Right cardiac atrium (tissue), 5 donors: ENCODE results near the gene MTMR10. TPM values are rescaled to one million over a fixed set of nuclear protein-coding genes. Genes with fewer than 3 reads are reported as not detected.

Source experiments
- ATAC-seq, 2 donors: fragments of 200-7000 bp; cut with Tn5 transposase; one replicate each; pipeline versions ENCODE4 v1.8.0 to v1.9.1; 2020; ENCODE audit warnings: moderate library complexity in 2 of 2, mild to moderate bottlenecking in 1 of 2
- DNase-seq, 3 donors: peaks; one replicate each; pipeline ENCODE4 v3.0.0-alpha.2; 2020
- H3K27ac ChIP-seq: one replicate; pipeline ENCODE4 v1.5.1; 2013; ENCODE audit warnings: mild to moderate bottlenecking, low read length, control low read depth, moderate library complexity
- H3K27me3 ChIP-seq: one replicate; pipeline ENCODE4 v1.6.1; 2013; ENCODE audit not compliant: control insufficient read depth, insufficient read depth
- H3K4me1 ChIP-seq: one replicate; pipeline ENCODE4 v1.6.1; 2013; ENCODE audit warnings: low read length; ENCODE audit not compliant: control insufficient read depth, insufficient read depth
- H3K4me3 ChIP-seq: one replicate; pipeline ENCODE4 v1.5.1; 2013; ENCODE audit warnings: low read length, control low read depth
- H3K9me3 ChIP-seq: one replicate; pipeline ENCODE4 v1.6.1; 2013; ENCODE audit warnings: low read length; ENCODE audit not compliant: control insufficient read depth
- WGBS: extraction: QIAGEN DNeasy Blood & Tissue Kit; methylation state at CpG from one replicate; pipeline ENCODE4 v1.1.7; 2013; 5-methylcytosine and 5-hydroxymethylcytosine counted together
- intact Hi-C, 4 donors: fragments of 100-400 bp; cut with DNase I; formaldehyde crosslinking; loops; one replicate each; pipeline versions ENCODE4 v1.11.0 to v1.14.0; 2022 to 2023
- polyA plus RNA-seq: library from polyadenylated mRNA; stranded (reverse); fragments of 200-250 nt; gene quantifications from one replicate; pipeline ENCODE4 v1.2.3, GENCODE V29; 2013
- total RNA-seq, 4 donors: library from RNA; stranded (reverse); fragmentation: NEBNext Ultra II Directional; extraction: Animal tissue kit (Norgen Biotek cat#: 25700); gene quantifications; one replicate each; pipeline ENCODE4 v1.2.1, GENCODE V29; 2021
- donor health status: healthy with polysubstance abuse.
- donor health status: DM: no; HTN: yes; CAD: no.
- donor health status: DM: no; HTN: no; CAD: no.
- donor health status: DM: no; HTN: yes; CAD: no; lungs with severe emphysema.
- donor health status: DM: yes; HTN: yes; CAD: no.

Gene MTMR10
- total and polyA plus RNA-seq, 5 donors, result 12.7 to 29.5 (median 27.3) TPM

DNA sequence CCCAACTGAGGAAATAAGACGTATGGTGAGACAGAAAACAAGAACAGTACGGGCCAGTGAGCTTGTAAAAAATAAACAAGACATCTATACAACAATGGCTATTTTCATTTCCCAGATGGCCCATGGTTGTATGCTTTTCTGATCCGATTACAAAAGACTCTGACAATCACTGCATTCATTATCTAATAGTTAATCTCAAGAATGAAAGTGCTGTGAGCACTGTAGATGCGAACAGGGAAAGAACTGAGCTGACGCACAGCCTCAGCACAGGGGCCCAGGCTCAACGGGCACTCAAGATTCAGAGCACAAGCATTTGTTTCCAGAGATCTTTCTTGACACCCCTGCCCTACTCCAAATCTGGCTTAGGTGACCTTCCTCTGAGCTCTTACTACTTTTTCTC, 6.9 kb downstream of the MTMR10 start:
- H3K4me3 ChIP-seq, result no peak overlapping the region
- no peak for DNase-seq
- peak in 1 of 2 donors; percentile 22 for ATAC-seq
- H3K27ac ChIP-seq, result peak overlapping the region; percentile 87
- peaks cover 22% of the 10 kb centered on the region for H3K4me1 ChIP-seq
- H3K9me3 ChIP-seq, result no peaks in the 10 kb centered on the region
- intact Hi-C loops, result loop anchor here in 1 of 4 donors (10.0 kb wide), 1 partner anchor 500 kb away; no protein-coding TSS in a partner anchor
- H3K27me3 ChIP-seq, result no peaks in the 10 kb centered on the region
- WGBS, result 44% methylated on average over 6 of the region's 6 CpGs

DNA sequence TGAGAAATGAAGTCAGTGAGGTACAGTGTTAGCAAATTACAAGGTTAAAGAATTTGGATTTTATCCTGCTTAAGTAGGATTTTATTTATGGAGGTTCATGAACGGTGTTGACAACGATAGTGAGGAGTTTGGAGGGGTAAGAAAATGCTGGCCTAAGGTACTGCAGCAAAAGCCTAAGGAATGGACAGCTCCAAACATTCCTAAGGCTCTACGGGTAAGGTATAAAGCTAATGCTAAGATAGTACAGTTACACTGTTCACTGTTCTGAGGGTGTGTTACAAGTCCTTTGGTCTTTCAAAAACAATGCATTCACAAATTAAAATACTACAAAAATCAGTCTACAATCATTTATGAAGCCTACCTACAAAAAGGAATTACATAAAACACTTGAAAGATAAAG, 7.3 kb downstream of the MTMR10 start:
- DNase-seq (no peak), ATAC-seq (no peak)
- 61% methylated on average over 3 of the region's 3 CpGs for WGBS
- H3K4me1 ChIP-seq, result peaks cover 22% of the 10 kb centered on the region
- intact Hi-C loops, result loop anchor here in 1 of 4 donors (10.0 kb wide), 1 partner anchor 501 kb away; no protein-coding TSS in a partner anchor
- no peaks in the 10 kb centered on the region for H3K9me3 ChIP-seq
- H3K27me3 ChIP-seq, result no peaks in the 10 kb centered on the region
- no peak overlapping the region for H3K27ac ChIP-seq
- no peak overlapping the region for H3K4me3 ChIP-seq

DNA sequence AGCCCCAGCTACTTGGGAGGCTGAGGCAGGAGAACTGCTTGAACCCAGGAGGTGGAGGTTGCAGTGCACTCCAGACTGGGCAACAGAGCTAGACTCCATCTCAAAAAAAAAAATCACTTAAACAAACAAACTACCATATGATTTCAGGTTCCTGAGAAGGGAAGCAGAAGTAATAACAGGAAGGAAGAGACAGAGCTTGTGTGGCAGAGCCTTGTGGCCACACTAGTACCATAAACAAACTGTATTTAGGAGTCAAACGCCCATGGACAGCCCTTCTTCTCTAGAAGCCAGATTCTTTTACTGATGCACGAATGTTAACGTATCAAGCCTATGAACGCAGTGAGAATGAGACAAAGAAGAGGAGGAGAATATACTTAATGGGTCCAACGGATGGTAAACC, 12.0 kb downstream of the MTMR10 start:
- Histone ChIP-seq H3K27me3 (no peaks in the 10 kb centered on the region), H3K27ac (no peak overlapping the region), H3K4me3 (no peak overlapping the region), H3K4me1 (peaks cover 7% of the 10 kb centered on the region), H3K9me3 (no peaks in the 10 kb centered on the region)
- 85% methylated on average over 5 of the region's 5 CpGs for WGBS
- DNase-seq (no peak), ATAC-seq (no peak)
- intact Hi-C loops, result no loop called here

DNA sequence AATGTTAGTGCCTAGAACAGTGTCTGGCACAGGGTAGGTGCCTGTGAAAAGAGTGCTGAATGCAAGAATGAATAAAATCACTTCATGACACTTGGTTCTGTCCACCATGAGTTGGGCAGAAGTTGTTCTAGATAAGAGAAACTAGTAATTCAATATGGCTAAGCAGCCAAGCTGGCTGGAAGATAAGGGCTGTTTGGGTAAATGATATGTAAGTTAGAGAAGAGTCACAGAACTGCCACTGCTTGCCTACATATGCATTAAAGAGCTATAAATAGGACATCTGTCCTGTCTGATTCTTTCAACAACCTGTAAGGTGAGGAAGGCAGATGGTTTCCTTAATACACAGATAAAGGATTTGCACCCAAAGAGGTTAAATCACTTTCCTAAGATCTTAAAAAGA, 13.1 kb downstream of the MTMR10 start:
- no peak overlapping the region for H3K4me3 ChIP-seq
- H3K27me3 ChIP-seq, result no peaks in the 10 kb centered on the region
- DNase-seq, result no peak
- no peak overlapping the region for H3K27ac ChIP-seq
- no peak for ATAC-seq
- peaks cover 5% of the 10 kb centered on the region for H3K4me1 ChIP-seq
- H3K9me3 ChIP-seq, result no peaks in the 10 kb centered on the region
- intact Hi-C loops, result no loop called here

DNA sequence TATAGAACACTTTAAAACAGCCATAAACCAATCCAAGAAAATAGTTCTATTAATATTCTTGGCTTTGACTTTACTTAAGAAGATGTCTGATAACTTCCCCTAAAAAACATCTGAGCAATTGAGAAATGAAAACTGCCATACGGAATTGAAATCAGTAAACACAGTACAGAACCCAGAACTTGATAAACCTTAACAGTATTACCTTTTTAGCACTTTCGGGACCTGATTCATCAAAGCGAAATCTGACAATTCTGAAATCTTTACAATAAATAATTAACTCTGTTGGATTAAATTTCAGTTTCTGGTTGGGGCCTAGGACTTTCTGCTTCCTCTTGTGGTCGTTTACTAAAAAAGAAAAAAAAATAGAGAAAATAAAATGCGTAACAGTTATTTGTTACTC, 17.3 kb downstream of the MTMR10 start:
- DNase-seq (no peak), ATAC-seq (no peak)
- Histone ChIP-seq H3K4me3 (no peak overlapping the region), H3K27ac (no peak overlapping the region), H3K27me3 (no peaks in the 10 kb centered on the region), H3K9me3 (no peaks in the 10 kb centered on the region), H3K4me1 (peaks cover 4% of the 10 kb centered on the region)
- intact Hi-C loops, result no loop called here
- WGBS, result 81% methylated on average over 5 of the region's 5 CpGs

DNA sequence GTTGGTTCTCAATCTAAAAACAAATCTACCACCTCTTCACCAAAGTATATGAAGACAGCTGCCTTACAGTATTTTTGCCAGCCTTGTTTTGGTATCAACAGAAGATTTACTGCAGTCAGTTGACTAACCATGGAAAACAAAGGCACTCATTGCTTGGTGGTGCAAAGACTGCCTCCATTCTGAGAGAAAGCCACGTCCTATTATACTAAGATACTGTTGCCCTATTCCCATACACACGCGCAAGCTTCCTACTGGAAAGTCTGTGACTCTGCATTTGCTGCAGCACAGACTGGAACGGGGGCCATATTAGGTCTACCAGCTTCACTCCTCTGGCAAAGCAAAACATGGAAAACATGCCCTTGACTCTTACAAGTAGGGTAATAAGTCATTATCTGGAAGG, 18.0 kb downstream of the MTMR10 start:
- Histone ChIP-seq H3K27me3 (no peaks in the 10 kb centered on the region), H3K9me3 (no peaks in the 10 kb centered on the region), H3K27ac (no peak overlapping the region), H3K4me1 (peaks cover 4% of the 10 kb centered on the region), H3K4me3 (no peak overlapping the region)
- 92% methylated on average over 4 of the region's 4 CpGs for WGBS
- intact Hi-C loops, result no loop called here
- DNase-seq, result no peak
- ATAC-seq, result no peak

DNA sequence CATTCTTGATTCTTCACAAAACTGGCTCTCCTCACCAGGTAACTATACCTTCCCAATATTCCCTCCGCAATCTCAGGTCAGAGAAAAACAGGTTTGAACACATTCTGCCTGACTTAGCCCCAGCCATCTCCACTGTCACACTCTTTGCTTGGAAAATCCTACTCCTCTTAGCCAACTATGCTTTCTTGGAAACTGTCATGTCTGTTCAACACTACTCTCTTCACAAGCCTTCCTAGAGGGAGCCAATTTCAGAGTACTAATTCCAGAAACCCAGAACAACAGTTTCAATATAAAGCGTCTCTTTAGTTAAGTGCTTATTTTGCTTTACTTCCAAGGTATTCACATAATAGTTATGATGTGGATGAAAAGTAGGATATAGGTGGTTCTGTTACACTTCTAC, 21.7 kb downstream of the MTMR10 start:
- no peaks in the 10 kb centered on the region for H3K9me3 ChIP-seq
- intact Hi-C loops, result no loop called here
- H3K27me3 ChIP-seq, result no peaks in the 10 kb centered on the region
- H3K27ac ChIP-seq, result no peak overlapping the region
- no peak for ATAC-seq
- WGBS, result 88% methylated on average over 2 of the region's 2 CpGs
- no peaks in the 10 kb centered on the region for H3K4me1 ChIP-seq
- no peak overlapping the region for H3K4me3 ChIP-seq
- no peak for DNase-seq

DNA sequence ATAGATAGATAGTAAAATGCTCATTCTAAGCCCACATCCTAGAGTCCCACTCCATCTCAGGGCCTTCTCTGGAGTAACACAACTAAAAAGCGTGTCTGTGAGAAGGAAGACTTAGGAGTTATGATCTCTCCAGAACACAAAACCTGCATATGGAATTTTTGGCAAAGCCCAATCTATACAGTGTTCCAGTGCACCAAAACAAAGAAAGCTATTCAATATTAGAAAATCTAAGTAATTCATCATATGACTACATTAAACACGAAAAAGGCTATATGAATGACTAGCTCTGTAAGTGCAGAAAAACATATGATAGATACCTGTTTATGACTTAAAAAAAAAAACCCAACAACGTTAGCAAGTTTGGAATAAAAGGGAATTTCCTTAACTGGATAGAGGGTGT, 27.7 kb downstream of the MTMR10 start:
- ATAC-seq (no peak), DNase-seq (no peak)
- Histone ChIP-seq H3K27ac (no peak overlapping the region), H3K4me3 (no peak overlapping the region), H3K27me3 (no peaks in the 10 kb centered on the region), H3K9me3 (no peaks in the 10 kb centered on the region), H3K4me1 (peaks cover 3% of the 10 kb centered on the region)
- WGBS, result 80% methylated on average over 3 of the region's 3 CpGs
- intact Hi-C loops, result no loop called here

DNA sequence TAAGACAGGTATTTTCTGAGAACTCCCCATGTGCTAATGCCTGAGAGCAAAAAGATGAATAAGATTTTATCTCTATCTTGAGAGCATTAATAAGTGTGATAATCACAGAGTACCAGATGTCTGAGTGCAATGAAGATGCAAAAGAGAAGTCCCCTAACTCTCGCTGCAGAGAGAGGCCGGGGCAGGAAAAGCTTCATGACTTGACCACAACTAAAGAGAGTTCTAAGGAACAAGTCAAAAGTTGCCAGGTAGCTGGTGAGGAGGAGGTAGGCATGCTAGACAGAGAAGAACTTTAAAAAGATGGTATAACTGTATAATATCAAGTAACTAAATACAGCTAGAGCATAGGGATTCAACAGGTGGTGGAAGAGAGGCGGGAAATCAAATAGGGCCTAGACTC, 28.8 kb downstream of the MTMR10 start:
- ATAC-seq (no peak), DNase-seq (no peak)
- Histone ChIP-seq H3K9me3 (no peaks in the 10 kb centered on the region), H3K27ac (no peak overlapping the region), H3K27me3 (no peaks in the 10 kb centered on the region), H3K4me1 (peaks cover 3% of the 10 kb centered on the region), H3K4me3 (no peak overlapping the region)
- 98% methylated on average over 3 of the region's 3 CpGs for whole genome bisulfite sequencing
- intact Hi-C loops, result no loop called here

DNA sequence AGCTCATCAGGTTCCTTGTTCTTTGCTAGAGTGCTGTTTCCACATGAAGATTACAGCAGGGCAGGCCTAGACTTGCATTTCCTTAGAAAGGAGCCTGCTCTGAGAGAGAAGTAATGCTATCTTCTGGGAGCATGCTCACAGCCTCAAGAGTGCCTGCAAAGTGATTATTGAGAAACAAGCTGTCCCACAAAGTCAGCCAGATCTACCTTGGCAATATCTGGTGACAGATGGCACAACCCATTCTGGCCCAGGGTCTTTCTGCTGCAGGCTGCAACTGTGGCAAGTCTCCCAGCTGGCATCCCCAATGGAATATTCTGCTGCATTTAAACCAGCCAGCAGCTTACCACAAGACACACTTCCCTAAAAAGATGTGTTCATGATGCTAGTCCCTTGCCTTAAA, 29.3 kb downstream of the MTMR10 start:
- intact Hi-C loops, result no loop called here
- no peak for ATAC-seq
- H3K27me3 ChIP-seq, result no peaks in the 10 kb centered on the region
- no peak for DNase-seq
- H3K4me3 ChIP-seq, result no peak overlapping the region
- no peak overlapping the region for H3K27ac ChIP-seq
- no peaks in the 10 kb centered on the region for H3K9me3 ChIP-seq
- peaks cover 3% of the 10 kb centered on the region for H3K4me1 ChIP-seq

DNA sequence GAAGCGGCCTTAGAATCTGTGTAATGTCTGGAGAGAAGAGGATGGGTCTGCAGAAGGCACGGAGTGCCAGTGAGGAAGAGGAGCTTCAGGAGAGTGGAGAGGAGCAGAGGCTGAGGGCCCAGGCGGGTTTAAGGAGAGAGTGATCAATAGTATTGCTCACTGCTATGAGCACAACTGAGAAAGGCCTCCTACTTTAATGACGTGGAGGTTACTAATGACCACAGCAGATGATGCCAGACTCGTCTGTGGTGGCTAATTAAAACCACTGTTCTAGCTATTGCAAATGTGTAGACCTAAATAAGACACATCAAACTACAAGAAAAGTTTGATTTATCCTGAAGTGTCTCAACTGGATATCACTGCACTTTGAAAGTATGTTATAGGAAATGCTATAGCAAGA, 33.2 kb downstream of the MTMR10 start:
- WGBS, result 95% methylated on average over 5 of the region's 5 CpGs
- DNase-seq (no peak), ATAC-seq (no peak)
- intact Hi-C loops, result no loop called here
- no peak overlapping the region for H3K4me3 ChIP-seq
- no peak overlapping the region for H3K27ac ChIP-seq
- H3K27me3 ChIP-seq, result no peaks in the 10 kb centered on the region
- no peaks in the 10 kb centered on the region for H3K9me3 ChIP-seq
- H3K4me1 ChIP-seq, result peaks cover 6% of the 10 kb centered on the region
